Large intestine (tissue), 3 donors: ENCODE data around the gene EFNA3. TPM values are rescaled to one million over a fixed set of nuclear protein-coding genes. Genes with fewer than 3 reads are reported as not detected.

ENCODE experiments used
- DNase-seq, 2 donors: peaks; one replicate each; pipeline versions ENCODE4 v3.0.0 to v3.0.0-alpha.2; 2013
- H3K27ac ChIP-seq: one replicate; pipeline ENCODE4 v1.5.1; 2013; ENCODE audit warnings: low read length
- H3K27me3 ChIP-seq: 2 replicates; pipeline ENCODE4 v1.6.1; 2013; ENCODE audit warnings: low read length; ENCODE audit not compliant: control insufficient read depth, insufficient read depth
- H3K36me3 ChIP-seq: 2 replicates; pipeline ENCODE4 v1.6.1; 2013; ENCODE audit warnings: low read length; ENCODE audit not compliant: control insufficient read depth, insufficient read depth
- H3K4me1 ChIP-seq: one replicate; pipeline ENCODE4 v1.6.1; 2013; ENCODE audit warnings: low read length; ENCODE audit not compliant: control insufficient read depth, insufficient read depth
- H3K4me3 ChIP-seq: one replicate; pipeline ENCODE4 v1.5.1; 2013; ENCODE audit warnings: low read length
- H3K9me3 ChIP-seq: one replicate; pipeline ENCODE4 v1.6.1; 2013; ENCODE audit warnings: mild to moderate bottlenecking, low read depth, low read length, moderate library complexity; ENCODE audit not compliant: control insufficient read depth
- WGBS: methylation state at CpG from one replicate; pipeline ENCODE4 v1.1.5; 2013; ENCODE audit warnings: low lambda C conversion rate; ENCODE audit not compliant: insufficient coverage; 5-methylcytosine and 5-hydroxymethylcytosine counted together
- polyA plus RNA-seq: library from polyadenylated mRNA; unstranded; fragments of 120-200 nt; gene quantifications from one replicate; pipeline ENCODE4 v1.2.1, GENCODE V29; 2013

The EFNA3 gene
- polyA plus RNA-seq, 1 donor: 9.6 TPM

DNA sequence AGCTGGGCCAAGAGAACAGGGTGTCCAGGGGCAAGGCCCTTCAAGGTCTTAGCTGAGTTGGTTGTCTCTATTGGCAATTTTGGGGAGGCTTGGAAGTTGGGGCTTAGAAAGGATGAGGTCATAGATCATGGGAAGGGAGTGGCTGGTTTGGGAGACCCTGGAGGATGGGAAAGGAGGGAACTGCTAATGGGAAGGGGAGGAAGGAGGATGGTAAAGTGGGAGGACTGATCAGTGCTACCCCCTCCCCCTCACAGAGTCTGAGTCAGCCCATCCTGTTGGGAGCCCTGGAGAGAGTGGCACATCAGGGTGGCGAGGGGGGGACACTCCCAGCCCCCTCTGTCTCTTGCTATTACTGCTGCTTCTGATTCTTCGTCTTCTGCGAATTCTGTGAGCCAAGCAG, 10.0 kb upstream of the EFNA3 start:
- Histone ChIP-seq H3K4me3 (no peak overlapping the region), H3K27ac (no peak overlapping the region), H3K9me3 (no peaks in the 10 kb centered on the region), H3K27me3 (peaks cover 12% of the 10 kb centered on the region), H3K36me3 (peaks cover 28% of the 10 kb centered on the region), H3K4me1 (peaks cover 52% of the 10 kb centered on the region)
- DNase-seq: no peak
- no CpG with 5 or more reads among the region's 3 CpGs for WGBS

DNA sequence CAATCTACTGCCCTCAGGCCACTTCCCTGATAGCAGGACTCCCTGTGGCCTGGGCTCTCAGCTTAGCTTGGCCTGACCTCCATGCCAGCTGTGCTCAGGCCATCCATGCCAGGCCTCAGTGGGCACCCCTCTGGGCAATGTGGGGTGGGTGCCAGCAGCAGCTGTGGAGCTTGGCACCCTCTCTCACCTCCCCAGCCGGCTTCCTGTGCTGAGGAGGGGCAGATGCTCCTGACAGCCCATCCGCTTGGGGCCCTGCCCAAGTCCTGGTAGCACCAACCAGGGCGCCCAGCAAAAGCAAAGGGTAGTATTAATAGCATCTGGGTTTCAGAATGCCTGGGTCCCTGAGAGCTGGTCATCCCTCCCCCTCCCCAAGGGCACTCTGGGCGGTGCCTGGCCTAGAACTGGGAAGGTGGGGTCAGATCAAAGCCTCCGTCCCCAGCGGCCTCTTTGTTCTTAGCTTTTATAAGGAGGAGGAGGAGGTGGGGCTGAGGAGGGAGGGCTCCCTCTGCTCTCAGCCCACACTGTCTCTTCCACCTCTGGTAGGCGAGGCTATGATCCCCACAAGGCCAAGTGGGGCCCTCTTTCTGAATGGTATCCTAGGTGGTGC, 9.0 kb upstream of the EFNA3 start:
- peak overlapping the region; percentile 23 for H3K27ac ChIP-seq
- peaks cover 28% of the 10 kb centered on the region for H3K36me3 ChIP-seq
- no peaks in the 10 kb centered on the region for H3K9me3 ChIP-seq
- peaks cover 52% of the 10 kb centered on the region for H3K4me1 ChIP-seq
- H3K4me3 ChIP-seq: no peak overlapping the region
- H3K27me3 ChIP-seq: peaks cover 12% of the 10 kb centered on the region
- WGBS: no CpG with 5 or more reads among the region's 7 CpGs
- DNase-seq: no peak

DNA sequence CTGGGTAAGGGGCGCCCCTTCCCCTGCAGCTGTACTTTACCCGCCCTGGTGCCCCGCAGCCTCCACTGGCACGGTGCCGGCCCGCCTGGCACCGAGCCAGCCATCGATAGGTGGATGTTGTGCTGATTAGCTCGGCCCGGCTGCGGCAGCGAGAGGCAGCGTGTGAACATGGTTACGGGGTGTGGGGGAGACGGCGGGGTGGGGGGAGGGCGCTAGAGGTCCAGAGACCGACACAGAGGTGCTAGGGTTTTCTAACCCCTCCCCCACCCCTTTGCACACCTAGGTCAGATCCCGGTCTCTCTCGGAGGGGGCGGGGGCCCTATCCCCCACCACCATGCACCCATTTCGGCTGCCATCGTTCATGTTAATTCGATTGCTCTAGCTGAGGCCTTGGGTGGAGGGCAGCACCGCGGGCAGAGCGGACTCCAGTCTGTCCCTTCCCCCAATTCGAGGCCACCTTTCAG, 8.4 kb upstream of the EFNA3 start:
- H3K4me1 ChIP-seq: peaks cover 49% of the 10 kb centered on the region

DNA sequence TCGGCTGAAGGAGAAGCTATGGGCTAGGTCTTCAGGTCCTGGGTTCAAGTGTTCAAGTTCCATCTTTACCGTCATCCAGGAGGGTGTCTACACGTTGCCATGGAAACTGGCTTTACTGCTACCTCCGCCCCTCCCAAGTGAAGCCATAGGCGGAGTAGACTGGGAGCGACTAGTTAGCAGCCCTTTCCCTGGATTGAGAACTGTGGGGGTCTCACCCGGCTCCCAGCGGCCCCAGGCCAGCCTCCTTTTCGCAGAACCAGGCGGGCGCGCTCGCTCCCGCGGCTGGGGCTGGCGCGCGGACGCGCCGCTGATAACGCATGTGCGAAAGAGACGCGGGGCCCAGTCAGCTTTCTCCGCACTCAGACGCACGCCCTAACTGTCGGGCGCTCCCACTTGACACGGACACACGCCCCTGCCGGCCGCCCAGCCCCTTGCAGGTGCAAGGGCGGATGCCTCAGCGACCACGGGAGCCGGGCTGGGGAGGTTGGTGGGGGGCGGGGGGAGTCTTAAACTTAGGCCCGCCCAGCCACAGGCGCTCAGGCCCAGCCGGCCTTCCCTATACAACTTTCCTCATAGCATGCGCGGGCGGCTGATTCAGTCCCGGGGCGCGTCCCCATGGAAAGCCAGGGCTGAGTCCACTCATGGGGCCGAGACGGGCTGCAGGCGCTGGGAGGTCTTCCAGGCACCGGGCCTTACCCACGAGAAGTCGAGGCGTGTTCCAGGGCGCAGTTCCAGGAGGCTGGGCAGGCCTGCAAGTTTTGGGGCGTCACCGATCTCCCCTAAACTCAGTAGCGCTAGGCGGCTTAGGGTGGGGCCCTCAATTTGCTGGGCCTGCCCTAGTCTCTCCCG, 7.7 kb upstream of the EFNA3 start:
- Histone ChIP-seq H3K4me1 (peaks cover 48% of the 10 kb centered on the region), H3K27ac (peak overlapping the region; percentile 52), H3K36me3 (peaks cover 28% of the 10 kb centered on the region), H3K27me3 (peaks cover 12% of the 10 kb centered on the region), H3K4me3 (peak overlapping the region; percentile 36), H3K9me3 (no peaks in the 10 kb centered on the region)
- no CpG with 5 or more reads among the region's 61 CpGs for WGBS
- DNase-seq: peak; percentile 91 to 94

More for the DNA sequence above, 8.4 kb upstream of the EFNA3 start:
- peak; percentile 74 to 91 for DNase-seq
- H3K27ac ChIP-seq: peak overlapping the region; percentile 52
- H3K4me3 ChIP-seq: peak overlapping the region; percentile 36
- peaks cover 28% of the 10 kb centered on the region for H3K36me3 ChIP-seq
- H3K9me3 ChIP-seq: no peaks in the 10 kb centered on the region
- WGBS: no CpG with 5 or more reads among the region's 28 CpGs
- peaks cover 12% of the 10 kb centered on the region for H3K27me3 ChIP-seq

DNA sequence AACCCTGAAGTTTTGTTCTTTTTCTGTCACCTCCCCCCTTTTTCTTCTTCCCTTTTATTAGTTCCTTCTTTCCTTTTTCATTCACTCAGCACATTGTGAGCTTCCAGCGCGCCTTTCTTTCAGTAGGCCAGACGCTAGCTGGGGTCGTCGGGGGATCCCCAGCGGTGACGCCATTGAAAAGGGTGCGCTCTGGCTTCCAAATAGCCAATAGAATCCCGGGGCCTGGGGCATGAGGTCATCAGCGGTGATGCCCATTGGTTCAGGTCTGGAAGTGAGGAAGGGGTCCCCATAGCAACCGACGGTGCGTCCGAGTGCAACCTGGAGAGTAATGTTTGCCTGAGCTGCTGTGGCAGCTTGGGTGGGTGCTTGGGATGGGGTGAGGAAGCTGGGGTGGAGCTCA, 6.9 kb upstream of the EFNA3 start:
- whole genome bisulfite sequencing: no CpG with 5 or more reads among the region's 14 CpGs
- H3K36me3 ChIP-seq: peaks cover 24% of the 10 kb centered on the region
- H3K27me3 ChIP-seq: peaks cover 12% of the 10 kb centered on the region
- no peak overlapping the region for H3K4me3 ChIP-seq
- H3K9me3 ChIP-seq: no peaks in the 10 kb centered on the region
- peaks cover 41% of the 10 kb centered on the region for H3K4me1 ChIP-seq
- H3K27ac ChIP-seq: peak overlapping the region; percentile 52
- DNase-seq: peak in 1 of 2 donors; percentile 42

DNA sequence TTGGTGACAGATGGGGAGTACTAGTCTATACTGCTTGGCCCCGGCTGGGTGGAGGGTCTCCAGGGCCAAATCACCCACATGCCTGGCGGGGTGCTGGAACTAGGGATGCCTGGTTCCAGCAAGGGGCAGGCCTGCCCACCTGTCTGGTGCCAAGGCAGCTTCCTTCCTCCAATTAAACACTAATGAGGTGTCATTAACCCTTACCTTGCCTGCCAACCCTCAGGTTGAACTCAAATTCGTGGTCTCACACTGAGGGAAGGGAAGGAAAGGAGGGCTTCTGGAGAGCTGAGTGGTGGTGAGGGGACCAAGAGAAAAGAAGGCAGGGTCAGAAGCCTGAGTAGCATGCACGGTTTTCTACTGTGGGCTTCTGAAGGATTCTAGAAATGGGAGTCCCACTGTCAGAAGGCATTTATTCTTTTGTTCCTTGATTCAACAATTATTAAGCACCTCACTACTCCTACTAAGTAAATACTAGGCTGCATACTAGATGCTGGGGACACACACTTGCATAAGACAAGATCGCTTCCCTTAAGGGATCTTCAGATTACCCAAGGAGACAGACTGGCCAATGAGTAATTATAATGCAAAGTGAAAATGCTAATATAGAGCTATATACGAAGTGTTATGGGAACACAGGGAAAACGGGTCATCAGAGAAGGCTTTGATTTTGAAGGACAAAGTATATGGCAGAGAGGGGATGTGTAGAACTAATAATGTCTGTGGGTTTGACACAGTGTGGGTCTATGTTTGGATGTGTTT, 5.9 kb upstream of the EFNA3 start:
- H3K9me3 ChIP-seq: no peaks in the 10 kb centered on the region
- no peak for DNase-seq
- H3K4me3 ChIP-seq: no peak overlapping the region
- H3K27me3 ChIP-seq: peaks cover 12% of the 10 kb centered on the region
- peaks cover 17% of the 10 kb centered on the region for H3K36me3 ChIP-seq
- no CpG with 5 or more reads among the region's 7 CpGs for WGBS
- H3K4me1 ChIP-seq: peaks cover 42% of the 10 kb centered on the region
- H3K27ac ChIP-seq: no peak overlapping the region

DNA sequence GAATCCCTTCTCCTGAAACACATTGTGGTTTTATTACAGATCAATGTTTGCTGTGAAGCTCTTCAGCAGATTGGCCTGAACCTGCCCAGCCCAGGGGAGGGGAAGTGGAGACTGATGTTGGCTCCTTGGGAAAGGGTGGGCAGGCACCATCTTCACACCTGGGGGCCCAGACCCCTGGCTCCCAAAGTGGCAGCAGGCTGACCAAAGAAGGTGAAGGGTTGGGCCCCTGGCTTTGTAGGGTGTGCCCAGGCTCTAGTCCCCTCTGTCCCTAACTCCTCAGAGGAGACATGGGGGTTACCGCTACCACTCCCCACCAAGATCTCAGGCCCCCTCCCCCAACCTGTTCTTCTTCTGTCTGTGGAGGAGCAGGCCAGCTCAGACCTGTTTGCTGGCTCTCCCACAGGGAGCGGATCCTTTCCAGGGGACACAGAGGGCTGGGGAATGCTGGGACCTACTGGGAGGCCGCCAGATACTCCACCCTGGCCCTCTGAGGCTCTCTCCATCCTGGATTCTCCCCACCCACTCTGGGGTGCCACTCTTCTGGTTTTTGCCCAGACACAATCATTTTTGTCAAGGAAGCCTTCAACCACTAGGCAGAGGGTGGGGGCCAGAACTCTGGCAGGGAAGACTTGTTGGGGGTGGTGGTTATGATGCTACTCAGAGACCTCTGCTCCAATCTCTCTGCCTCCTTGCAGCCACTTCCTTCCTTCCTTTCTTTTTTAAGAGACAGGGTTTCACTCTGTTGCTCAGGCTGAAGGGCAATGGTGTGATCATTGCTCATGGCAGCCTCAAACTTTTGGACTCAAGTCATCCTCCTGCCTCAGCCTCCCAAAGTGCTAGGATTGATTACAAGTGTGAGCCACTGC, 5.0 kb upstream of the EFNA3 start:
- Histone ChIP-seq H3K27me3 (peaks cover 12% of the 10 kb centered on the region), H3K36me3 (peaks cover 11% of the 10 kb centered on the region), H3K27ac (no peak overlapping the region), H3K9me3 (no peaks in the 10 kb centered on the region), H3K4me3 (no peak overlapping the region), H3K4me1 (peaks cover 47% of the 10 kb centered on the region)
- no CpG with 5 or more reads among the region's 3 CpGs for WGBS
- no peak for DNase-seq

DNA sequence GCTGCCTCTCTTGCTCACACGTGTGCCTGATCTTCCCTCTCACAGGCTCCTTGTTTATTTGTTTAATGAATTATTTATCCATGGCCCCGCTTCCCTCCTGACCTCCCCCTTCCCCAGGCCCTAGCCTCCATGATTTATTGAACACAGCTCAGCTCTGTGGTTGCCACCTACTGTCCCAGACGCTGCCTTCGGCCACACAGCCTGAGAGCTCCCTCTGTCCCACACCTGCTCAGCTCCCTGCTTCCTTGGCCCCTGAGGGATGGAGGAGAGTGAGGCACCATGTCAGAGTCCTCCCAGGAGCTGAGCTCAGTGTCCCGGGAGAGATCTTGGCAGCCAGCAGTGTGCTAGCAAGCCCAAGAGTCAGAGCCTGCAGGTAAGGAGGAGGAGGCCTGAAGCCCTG, 3.1 kb upstream of the EFNA3 start:
- no CpG with 5 or more reads among the region's 5 CpGs for WGBS
- no peaks in the 10 kb centered on the region for H3K36me3 ChIP-seq
- no peak for DNase-seq
- H3K9me3 ChIP-seq: peaks cover 7% of the 10 kb centered on the region
- H3K4me1 ChIP-seq: peaks cover 43% of the 10 kb centered on the region
- H3K27me3 ChIP-seq: peaks cover 29% of the 10 kb centered on the region
- no peak overlapping the region for H3K4me3 ChIP-seq
- no peak overlapping the region for H3K27ac ChIP-seq

DNA sequence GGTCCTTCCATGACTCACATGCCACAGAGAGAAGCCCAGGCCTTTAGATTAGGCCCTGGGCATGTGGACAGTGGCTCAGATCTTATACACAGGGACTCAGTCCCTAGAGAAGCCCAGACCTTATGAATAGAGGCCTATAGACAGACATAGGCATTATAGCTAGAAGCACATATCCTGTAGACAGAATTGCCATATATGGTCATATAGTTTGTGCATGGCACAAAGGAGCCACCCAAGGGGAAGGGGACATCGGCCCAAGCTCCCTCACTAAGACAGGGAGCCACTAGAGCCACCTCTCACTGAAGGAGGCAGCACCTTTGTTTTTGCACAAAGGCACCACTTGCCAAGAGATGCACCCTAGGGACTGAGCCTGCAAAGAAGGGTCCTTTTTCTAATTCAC, 2.3 kb upstream of the EFNA3 start:
- WGBS: no CpG with 5 or more reads among the region's 1 CpG
- Histone ChIP-seq H3K36me3 (no peaks in the 10 kb centered on the region), H3K9me3 (peaks cover 11% of the 10 kb centered on the region), H3K27me3 (peaks cover 37% of the 10 kb centered on the region), H3K27ac (no peak overlapping the region), H3K4me3 (no peak overlapping the region), H3K4me1 (peaks cover 44% of the 10 kb centered on the region)
- no peak for DNase-seq
